ENCODE data around the gene TNKS2.
"Not testable (repeated sequence)": the region's sequence is repeated elsewhere in the genome, so short reads cannot be mapped to it uniquely, and the experiment has no call there.

Gene TNKS2

DNA sequence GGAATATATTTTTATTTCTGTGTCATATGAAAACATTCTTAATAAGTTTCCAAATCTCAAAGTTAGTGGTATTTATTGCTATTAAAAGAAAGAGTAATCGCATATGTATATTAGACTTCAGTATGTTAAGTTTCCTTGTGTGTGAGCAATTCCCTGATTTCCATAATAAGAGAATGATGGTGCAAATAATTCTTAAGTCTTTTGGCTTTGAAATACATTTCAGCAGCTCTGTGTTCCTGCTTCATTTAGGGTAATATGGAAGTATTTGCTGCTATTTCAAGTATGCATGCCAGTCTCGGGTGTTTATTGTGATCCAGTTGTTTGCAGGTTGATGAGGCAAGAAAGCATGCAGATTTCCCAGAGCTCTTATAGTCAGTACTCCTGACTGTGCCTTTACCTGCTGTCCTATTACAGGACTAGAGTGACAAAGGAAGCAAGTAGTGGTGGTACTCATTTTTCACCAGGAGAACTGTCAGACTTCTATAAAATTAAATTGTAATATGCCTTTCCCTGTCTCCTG is 67.4 kb downstream of the TNKS2 start:
- DNase-seq (ENCODE audit: low read depth, low spot score) = no peak

DNA sequence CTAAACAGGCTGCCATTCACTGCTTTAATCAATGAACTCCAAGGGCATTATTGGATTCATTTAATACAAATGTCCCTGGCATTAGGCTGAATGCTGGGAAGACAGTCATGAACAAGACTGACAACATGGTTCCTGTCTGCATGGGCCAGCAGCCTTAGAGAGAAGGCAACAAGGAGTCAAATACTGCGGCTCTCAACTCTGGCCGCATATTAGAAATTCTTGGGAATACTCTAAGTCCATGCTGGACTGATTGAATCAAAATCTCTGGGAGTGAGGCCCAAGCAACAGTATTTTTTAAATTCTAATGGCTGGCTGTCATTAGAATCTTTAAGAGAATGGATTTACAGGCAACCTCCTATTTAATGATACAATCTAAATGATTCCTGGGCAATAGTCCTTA is 76.9 kb downstream of the TNKS2 start:
- no peak for DNase-seq (ENCODE audit: low read depth, low spot score)

DNA sequence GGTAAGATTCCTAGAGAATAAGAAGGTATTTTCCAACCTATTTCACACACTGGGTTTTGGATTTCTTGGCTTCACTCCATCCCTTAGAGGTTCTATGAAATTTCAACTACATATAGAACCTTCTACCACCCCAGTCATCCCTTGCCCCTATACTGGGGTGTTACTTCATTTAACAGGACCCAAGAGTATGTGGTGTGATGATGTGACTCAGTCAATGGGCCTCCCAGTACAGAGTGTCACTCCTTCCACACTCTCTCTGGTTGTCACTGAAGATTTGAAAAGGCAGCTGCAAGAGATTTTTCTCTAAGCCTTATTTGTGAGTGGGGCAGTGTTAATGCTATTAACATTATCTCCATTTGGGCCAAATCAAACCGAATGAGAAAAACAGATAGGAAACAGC is 77.6 kb downstream of the TNKS2 start:
- no peak for DNase-seq (ENCODE audit: low read depth, low spot score)

DNA sequence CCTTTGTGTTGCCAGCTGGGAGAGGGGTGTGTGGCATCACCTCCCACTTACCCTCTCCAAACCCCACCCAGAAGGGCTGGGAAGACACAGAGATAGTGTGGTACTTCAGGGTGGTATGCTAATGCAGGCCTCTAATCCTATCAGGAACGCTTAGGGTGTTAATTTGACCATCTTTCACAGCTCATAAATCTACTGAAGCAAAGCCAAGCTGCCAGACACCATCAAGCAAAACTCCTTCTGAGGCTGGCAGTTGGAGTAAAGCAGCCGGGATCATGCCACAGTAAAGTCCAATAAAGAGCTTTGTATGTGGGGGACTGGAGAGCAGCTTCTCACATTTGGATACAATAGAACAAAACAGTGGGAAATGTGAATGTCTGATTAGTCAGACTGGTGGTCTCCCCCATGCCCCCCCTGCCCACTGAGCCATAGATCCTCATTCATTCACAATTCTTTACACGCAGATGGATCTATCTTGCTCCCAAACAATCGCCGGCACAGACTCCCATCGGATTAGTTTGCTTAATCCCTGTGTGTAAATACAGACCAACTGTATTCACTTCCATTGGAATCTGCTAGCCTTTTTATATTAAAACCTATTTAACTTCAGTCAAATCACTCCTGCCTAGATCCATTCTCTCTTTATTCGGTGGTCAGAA is 81.4 kb downstream of the TNKS2 start:
- no peak for DNase-seq (ENCODE audit: low read depth, low spot score)

DNA sequence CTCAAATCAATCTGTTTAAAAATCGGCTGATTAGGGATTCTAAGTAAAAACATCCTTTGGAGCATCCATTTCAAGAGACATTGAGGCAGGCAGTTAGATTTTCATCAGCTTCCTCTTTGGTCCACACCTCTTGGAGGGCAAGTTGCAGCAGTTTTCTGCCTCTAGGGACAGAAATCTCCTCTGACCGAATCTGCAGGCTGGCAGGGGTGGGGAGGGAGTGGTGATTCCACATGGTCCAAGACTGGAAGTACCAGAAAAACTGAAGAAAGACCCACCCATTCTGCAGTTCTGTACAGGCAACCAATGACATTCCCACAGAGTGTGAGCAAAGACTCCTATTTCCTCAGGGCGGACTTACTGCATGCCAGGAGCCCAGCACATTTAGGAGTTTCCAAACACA is 82.1 kb downstream of the TNKS2 start:
- DNase-seq (ENCODE audit: low read depth, low spot score) = no peak

DNA sequence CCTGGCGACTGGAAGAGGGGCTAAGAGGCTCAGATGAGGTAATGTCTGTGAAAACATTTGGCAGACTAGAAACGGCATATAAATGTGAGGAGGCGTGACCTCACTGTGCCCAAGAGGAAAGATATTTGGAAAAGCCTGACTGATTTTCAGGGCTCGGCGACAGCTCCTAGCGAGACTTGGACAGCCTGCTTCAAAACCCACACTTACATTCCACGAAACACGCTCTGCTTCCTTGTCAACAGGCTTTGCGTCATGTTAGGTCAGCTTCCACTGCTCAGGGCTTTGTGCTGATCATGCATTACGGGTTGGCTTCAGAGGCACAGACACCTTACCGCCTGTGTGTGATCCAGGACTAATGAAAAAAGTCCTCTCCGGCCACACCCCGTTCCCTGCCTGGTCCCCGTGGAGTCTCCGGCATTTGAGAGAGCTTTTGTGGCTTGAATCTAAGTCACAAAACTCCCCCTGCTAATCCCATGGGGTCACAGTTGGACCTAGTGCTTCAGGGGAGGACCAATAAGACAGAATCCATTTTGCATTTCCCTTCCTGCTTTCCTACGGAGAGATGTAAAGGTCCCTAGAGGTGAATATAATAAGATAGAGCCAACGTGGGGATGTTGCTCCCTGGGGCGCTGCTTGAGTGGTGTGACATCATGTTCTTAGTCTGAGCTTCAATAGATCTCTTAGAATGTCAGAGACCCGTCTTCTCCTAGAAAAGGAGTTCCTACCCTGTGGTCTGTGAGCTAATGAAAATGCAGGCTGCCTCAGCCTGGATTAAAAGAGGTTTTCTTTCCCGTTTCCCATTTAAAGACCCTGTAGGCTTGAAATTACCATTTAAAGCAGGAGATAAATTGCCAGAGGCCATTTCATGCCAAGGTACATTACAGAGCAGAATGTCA is 85.6 kb downstream of the TNKS2 start:
- no peak for DNase-seq (ENCODE audit: low read depth, low spot score)

DNA sequence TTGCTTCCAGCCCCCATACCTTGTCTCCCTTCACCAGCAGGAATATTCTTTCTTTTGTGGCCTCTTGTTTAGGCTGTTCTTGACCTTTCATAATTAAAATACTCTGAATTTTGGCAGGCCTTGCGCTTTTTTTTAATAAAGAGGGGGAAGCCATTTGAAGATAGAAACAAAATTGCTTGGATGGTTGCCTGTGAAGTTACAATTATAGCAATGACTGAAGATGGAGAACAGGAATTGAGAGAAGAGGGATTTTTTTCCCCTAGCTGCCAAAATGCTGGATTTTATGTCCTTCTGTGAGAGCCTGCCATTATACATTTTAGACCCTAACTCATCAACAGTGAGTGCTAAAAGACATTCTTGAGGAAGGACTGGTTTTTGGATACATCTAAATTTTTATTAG is 86.3 kb downstream of the TNKS2 start:
- no peak for DNase-seq (ENCODE audit: low read depth, low spot score)

DNA sequence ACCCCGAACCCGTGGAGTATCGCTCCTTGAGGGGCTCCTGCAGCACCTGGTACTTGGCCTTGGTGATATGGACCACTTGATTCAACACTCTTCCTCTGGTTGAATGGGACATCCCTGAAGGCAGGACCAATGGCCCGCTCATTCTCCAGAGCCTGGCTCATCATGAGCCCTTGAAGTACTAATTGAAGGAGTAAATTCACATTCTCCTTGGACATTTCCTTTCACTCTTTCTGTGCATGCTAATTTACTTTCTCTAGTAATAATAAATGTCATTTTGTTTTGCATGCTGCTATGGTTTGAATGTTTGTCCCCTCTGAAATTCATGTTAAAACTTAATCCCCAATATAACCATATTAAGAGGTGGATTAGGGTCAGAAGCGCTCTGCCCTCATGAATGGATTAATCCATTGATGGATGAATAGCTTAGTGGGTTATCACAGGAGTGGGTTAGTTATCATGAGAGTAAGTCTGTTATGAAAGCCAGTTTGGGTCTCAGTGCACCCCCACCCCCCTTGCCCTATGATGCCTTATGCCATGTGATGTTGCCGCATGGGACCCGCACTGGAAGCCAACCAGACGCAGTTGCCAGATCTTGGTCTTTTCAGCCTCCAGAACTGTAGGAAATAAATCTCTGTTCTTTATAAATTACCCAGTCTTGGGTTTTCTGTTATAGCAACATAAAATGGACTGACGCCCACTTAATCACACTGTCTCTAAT is 87.3 kb downstream of the TNKS2 start:
- no peak for DNase-seq (ENCODE audit: low read depth, low spot score)

DNA sequence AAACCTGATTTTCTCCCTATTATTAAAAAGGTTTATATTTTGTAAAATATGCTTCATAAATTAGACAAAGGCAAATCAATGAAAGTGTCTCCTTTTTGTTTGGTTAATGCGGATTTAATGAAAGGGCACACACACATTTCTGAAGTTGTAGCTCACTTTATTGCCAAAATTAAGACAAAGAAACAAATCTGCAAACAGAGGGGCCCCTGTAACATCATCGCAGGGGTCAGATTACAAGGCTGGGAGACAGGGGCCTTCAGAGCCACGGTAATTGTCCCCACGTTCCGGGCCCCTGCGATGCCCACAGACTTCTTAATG is 88.7 kb downstream of the TNKS2 start:
- peak; percentile 92 for DNase-seq (ENCODE audit: low read depth, low spot score)

DNA sequence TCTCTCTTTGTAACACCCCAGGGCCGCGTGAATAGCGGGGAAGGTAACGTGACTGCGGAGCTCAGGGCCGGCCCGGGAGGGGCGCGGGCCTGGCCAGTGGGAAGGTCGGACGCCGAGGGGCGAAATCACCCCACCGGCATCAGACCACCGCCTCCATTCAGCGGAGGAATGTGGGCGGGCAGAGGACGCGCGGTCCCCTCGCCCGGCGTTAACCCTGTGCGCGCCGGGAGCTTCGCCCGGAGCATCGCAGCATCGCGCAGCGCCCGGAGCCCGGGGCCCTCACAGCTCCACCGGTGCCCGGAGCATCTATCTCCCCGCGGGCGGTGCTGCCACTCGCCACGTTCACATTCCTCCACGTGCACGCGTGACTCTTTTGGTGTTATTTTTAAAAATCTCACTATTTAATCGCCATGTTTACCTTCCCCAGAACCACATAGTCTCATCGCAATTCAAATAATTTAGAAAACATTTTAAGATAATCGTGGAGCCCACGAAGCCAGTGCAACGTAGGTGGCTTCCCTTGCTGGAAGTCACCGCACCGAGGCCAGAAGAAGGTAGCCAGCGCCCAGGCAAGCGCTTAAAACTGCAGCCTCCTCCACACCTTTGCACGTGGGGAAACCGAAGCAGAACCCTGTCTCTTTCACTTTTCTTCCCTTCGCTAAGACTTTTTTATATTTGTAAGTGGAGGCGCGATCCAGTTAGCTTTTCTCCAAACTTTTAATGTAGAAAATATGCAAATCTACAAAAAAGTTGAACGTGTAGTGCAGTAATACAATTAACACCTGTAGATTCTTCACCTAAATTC is 89.2 kb downstream of the TNKS2 start:
- no peak for DNase-seq (ENCODE audit: low read depth, low spot score)

DNA sequence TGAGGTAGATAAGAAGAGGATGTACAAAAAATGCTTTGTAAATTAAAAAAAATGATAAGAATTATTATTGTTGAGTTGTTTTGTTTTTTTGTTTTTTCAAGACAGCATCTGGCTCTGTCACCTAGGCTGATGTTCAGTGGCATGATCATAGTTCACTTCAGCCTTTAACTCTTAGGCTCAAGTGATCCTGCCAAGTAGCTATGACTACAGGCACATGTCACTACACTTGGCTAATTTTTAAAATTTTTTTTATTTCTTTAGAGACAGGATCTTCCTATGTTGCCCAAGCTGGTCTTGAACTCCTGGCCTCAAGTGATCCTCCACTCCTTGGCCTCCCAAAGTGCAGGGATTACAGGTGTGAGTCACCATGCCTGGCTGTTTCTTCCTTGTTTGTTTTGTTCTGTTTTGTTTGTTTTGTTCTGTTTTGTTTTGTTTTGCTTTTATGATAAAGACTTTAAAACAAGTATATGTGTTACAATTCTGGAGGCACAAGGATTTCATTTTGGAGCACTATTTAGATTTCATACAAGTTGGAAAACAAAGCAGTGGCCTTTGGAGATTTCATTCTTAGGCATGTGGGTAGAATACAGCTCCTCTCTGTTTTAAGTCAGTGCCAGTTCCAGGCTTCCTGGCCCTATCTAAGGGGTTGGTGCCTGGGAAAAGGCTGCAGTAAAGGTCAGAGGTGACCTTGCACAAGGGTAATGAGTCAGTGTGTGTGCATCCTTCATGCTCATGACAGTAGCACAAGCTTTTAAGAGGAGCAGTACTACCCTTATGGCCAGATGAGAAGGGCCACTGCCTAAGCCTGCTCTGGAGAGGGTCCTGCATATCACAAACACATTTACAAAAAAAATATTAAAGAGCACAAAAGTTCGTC is 93.1 kb downstream of the TNKS2 start:
- no peak for DNase-seq (ENCODE audit: low read depth, low spot score)

DNA sequence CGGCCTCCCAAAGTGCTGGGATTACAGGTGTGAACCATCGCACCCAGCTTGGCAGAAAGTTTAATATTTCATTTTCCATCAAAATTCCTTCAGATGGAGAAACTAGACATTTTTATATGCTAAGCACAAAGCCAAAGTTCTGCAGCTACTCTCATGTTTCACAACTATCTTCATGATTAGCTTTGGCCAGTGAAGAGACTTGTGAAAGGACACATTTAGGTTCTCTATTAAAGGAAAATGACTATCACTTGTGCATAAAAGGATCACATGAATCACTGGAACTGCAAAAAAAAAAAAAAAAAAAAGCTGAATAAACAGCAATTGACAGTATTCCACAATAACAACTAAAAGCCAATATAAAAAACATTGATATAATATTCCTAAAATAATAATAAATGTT is 94.8 kb downstream of the TNKS2 start:
- no peak for DNase-seq (ENCODE audit: low read depth, low spot score)

DNA sequence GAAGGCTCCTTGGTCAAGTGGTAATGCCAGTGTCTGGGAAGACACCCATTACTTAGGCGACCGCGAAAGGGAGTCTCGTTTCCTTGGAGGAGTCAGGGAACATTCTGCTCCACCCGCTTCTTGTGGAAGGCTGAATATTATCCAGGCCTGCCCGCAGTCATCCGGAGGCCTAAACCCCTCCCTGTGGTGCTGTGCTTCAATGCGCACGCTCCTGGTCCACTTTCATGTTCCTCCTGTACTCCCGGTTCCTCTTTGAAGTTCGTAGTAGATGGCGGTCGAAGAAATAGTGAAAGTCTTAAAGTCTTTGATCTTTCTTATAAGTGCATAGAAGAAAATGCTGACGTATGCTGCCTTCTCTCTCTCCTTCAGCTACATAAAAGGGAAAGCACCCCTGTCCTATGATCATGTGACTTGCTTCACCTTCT is 96.0 kb downstream of the TNKS2 start:
- not testable (repeated sequence) for DNase-seq (ENCODE audit: low read depth, low spot score)

DNA sequence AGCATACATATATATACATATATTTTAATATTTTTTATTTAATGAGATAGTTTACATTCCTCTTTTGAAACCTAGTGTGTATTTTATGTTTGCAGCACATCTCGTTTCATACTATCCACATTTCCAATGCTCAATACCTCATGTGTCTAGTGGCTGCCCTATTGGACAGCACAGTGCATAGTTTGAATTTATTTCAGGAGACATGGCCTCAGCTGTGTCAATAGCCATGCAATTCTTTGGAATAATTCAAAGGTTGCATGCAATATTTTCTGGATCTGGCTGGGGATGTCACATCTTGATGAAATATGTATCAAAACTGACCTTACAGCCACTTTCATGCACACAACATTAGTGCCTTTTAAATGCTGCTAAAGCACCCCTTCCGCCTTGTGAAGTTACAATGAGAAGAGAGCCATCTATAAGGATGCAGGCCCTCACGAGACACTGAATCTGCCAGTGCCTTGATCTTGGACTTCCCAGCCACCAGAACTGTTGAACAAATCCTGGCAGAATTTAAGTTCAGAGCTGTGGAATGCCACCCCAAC is 98.1 kb downstream of the TNKS2 start:
- no peak for DNase-seq (ENCODE audit: low read depth, low spot score)

DNA sequence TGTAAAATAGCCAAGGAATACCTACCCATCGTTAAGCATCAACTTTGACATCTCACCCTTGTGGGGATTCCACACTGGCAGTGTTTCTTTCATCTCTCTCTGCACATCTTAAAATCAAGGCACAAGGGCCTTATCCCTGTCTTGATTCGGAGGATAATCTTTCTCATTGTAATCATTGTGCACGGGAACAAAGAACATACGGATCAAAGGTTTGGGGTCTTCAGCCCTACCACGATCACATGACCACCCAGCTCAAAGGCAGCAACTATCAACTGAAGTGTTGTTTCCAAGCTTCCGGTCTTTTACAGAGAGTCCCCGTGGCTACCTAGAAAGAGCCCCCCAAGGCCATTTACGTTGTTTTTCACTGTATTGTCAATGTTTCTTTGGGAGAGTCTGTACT is 99.2 kb downstream of the TNKS2 start:
- no peak for DNase-seq (ENCODE audit: low read depth, low spot score)

DNA sequence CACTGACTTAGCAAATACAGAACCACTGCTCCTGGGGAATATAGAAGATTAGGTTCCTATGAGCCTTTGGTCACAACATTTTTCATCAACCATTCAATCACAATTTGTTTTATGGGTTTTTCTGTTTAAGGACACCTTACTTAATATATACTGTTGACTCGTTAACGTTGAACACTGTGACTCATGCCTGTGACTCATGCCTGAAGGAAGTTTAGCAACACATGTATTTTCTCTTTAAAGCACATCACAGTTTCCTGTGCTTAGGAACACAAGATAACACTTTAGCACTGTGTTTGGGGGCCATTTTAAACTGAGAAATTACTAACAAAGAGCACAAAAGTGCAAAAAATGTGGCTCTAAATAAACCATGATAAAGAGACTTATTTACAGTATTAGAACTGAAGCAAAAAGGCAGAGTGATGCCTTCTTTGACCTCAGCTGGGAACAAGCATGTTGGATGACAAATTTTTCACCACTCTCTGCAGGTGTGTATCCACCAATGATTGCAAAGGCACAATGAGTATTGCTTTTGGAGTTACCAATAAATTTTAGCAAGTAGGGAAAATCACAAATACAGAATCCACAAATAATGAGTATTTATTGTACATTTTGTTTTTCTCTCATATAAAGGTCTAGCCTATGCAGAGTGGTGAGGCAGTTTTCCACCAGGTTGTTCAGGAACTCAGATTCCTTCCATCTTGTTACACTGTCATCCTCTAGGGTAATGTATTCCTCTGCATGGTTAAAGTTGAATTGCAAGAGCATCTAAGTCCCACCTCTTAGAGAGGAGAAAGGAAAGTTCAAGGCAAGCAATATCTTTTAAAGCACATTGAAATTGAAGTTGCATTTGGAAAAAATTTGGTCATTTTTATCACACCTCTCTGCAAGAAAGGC is 103.8 kb downstream of the TNKS2 start:
- DNase-seq (ENCODE audit: low read depth, low spot score) = no peak

DNA sequence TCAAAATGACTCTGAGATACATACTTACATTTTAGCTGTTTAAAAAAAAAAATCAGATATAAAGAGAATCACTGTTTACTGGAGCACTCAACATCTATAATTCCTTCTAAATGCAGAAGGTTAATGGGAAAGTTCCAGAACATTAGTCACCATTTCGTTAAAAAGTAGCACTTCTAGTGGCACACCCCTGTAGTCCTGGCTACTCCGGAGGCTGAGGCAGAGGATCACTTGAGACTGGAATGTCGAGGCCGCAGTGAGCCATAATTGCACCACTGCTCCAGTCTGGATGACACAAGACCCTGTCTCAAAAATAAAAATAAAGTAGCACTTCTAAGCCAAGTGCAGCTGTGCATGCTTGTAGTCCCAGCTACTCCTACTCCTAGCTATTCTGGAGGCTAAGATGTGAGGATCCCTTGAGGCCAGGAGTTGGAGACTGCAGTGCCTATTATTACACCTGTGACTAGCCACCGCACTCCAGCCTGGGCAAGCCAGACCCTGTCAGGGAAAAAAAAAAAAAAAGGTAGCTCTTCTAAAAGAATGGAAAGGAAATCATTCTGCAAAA is 108.9 kb downstream of the TNKS2 start:
- no peak for DNase-seq (ENCODE audit: low read depth, low spot score)

DNA sequence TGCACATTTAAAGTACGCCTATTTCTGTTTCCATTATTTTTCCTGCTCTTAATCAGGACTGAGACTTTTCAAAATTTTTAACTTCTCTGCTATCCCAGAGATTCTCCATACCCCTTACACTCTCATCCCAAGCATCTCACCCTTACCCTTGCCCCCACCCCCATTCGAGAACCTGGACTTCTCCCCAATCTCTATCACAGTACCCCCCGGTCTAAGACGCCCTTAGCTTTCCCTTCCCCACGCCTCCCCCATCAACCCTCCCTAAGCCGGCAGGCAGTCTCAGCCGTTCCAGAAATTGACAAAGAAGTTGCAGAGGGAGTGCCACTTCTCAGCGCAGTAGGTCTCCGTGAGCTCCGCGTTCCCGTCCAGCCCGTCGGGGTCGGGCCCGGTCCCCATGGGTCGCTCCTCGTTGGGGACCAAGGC is 109.7 kb downstream of the TNKS2 start:
- DNase-seq (ENCODE audit: low read depth, low spot score) = no peak
